ENCODE results near the gene RAB22A. TPM values are rescaled to one million over a fixed set of nuclear protein-coding genes. Genes with fewer than 3 reads are reported as not detected.

RAB22A gene
- total and polyA plus RNA-seq, 9 of the 15 experiments (the other 6 are each of a cell fraction or from before 2014, with no cell fraction given): 1.1 to 8.0 (median 6.7) TPM

DNA sequence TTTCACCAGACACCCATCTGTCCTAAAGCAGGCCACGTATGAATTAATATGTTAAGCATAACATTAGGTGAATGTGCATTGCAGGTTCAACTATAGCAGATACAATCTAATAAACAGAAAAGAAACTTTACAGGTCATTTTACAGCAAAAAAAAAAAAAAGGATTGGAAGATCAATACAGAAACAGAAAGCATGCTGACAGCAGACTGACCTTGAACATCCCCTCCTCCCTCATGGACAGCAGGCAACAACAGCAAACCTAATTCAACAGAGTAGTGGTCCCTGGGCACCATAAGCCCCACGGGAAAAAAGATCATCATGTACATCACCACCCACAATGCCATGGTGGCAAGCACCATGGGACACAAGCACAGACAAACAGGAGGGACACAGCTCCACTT lies 12.1 kb upstream of the RAB22A start (continued):
- TF ChIP-seq SRSF3 (IDR thresholded peaks at IDR 0.05; ENCODE audit: insufficient read depth, low read length): no peak
- no peak for TF ChIP-seq PCBP1 (IDR thresholded peaks at IDR 0.05; ENCODE audit: low read depth, low read length, poor library complexity, severe bottlenecking)
- TF ChIP-seq ZNF143 (CRISPR knock-in tag; IDR thresholded peaks at IDR 0.05): no peak
- TF ChIP-seq ZNF79 (CRISPR knock-in tag; IDR thresholded peaks at IDR 0.05; ENCODE audit: low read depth): no peak
- no peak for TF ChIP-seq ZNF232 (CRISPR knock-in tag; IDR thresholded peaks at IDR 0.05)
- TF ChIP-seq, protein P1, sequence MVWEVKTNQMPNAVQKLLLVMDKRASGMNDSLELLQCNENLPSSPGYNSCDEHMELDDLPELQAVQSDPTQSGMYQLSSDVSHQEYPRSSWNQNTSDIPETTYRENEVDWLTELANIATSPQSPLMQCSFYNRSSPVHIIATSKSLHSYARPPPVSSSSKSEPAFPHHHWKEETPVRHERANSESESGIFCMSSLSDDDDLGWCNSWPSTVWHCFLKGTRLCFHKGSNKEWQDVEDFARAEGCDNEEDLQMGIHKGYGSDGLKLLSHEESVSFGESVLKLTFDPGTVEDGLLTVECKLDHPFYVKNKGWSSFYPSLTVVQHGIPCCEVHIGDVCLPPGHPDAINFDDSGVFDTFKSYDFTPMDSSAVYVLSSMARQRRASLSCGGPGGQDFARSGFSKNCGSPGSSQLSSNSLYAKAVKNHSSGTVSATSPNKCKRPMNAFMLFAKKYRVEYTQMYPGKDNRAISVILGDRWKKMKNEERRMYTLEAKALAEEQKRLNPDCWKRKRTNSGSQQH (CRISPR knock-in tag; IDR thresholded peaks at IDR 0.05): no peak
- TF ChIP-seq KLF6 (CRISPR knock-in tag; IDR thresholded peaks at IDR 0.05; ENCODE audit: borderline replicate concordance): no peak
- no peak for TF ChIP-seq ETS2 (tag; IDR thresholded peaks at IDR 0.05; ENCODE audit: borderline replicate concordance, poor library complexity, severe bottlenecking)
- TF ChIP-seq ZNF445 (CRISPR knock-in tag; IDR thresholded peaks at IDR 0.05; ENCODE audit: low read depth): no peak

DNA sequence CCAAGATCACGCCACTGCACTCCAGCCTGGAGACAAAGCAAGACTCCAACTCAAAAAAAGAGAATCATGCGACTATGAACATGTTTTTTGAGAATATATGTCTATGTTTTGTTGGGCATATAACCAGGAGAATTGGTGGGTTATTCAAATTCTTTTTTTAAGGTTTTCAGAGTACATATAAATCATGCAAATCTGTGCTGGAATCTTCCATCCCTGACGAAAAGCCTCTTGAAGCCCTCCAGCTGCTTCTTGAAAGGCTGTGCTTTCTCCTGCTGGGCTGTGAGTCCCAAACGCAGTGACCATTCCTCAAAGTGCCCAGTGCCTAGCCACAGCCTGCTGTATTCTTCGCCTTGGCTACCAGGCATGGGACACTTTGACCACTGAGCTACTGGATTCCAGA lies 9.2 kb upstream of the RAB22A start:
- ATAC-seq: no peak
- Histone ChIP-seq H3K4me1 (replicated peaks in 1 of 2; ENCODE audit: control insufficient read depth in 2 of 2, insufficient read depth in 2 of 2, low read length in 2 of 2) (no peaks in the 10 kb centered on the region; a peak in 1 of 5 replicates), H3K9me3 (replicated peaks; ENCODE audit: control insufficient read depth, insufficient read depth, low read depth, low read length) (no peaks in the 10 kb centered on the region), H2AFZ (ENCODE audit: low read depth, low read length) (no peak overlapping the region), H4K20me1 (replicated peaks; ENCODE audit: control insufficient read depth, insufficient read depth, low read length) (peaks cover 3% of the 10 kb centered on the region; the same call in 1 of the 2 replicates), H3K9ac (ENCODE audit: insufficient read depth in 1 of 2, low read depth in 2 of 2, low read length in 2 of 2) (no peak overlapping the region), H3K27ac (ENCODE audit: extremely low read depth, low read depth, low read length) (no peak overlapping the region), H3K4me2 (ENCODE audit: insufficient read depth, low read length) (no peak overlapping the region), H3K36me3 (ENCODE audit: control insufficient read depth, insufficient read depth, low read length) (no peaks in the 10 kb centered on the region), H3K9me1 (ENCODE audit: control insufficient read depth, insufficient read depth, low read length) (no peaks in the 10 kb centered on the region), H3K79me2 (ENCODE audit: control insufficient read depth, insufficient read depth, low read length) (no peaks in the 10 kb centered on the region), H3K27me3 (ENCODE audit: control insufficient read depth in 2 of 2, insufficient read depth in 2 of 2, low read length in 2 of 2) (no peaks in the 10 kb centered on the region), H3K4me3 (no peak overlapping the region)
- BruUV-seq (replicated peaks): no TSS peak
- ChIA-PET CTCF (ENCODE audit: low intra/inter-chr PET ratio) (no interaction called here), POLR2A (interaction anchor here (1.6 kb wide), 1 partner anchor 10 kb away, joined by 6 read pairs; no protein-coding TSS in a partner anchor)
- no peak for DNase-seq (ENCODE audit: extremely low read depth in 1 of 4, low spot score in 3 of 4)
- FAIRE-seq: no peak
- 55% methylated on average over 5 of the region's 5 CpGs for WGBS (ENCODE audit: insufficient coverage, low coverage, missing lambda C conversion rate)
- in situ Hi-C loops (cut with MboI) (no loop called here), intact Hi-C loops (cut with micrococcal nuclease) (no loop called here)
- TF ChIP-seq SMARCC2 (IDR thresholded peaks at IDR 0.05; ENCODE audit: low read depth): no peak
- TF ChIP-seq, protein P2, sequence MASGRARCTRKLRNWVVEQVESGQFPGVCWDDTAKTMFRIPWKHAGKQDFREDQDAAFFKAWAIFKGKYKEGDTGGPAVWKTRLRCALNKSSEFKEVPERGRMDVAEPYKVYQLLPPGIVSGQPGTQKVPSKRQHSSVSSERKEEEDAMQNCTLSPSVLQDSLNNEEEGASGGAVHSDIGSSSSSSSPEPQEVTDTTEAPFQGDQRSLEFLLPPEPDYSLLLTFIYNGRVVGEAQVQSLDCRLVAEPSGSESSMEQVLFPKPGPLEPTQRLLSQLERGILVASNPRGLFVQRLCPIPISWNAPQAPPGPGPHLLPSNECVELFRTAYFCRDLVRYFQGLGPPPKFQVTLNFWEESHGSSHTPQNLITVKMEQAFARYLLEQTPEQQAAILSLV (tag; IDR thresholded peaks at IDR 0.05): no peak
- TF ChIP-seq RBFOX2 (IDR thresholded peaks at IDR 0.05; ENCODE audit: low read depth, low read length): no peak
- no peak for TF ChIP-seq PRMT5 (CRISPR knock-in tag; IDR thresholded peaks at IDR 0.05)
- no peak for TF ChIP-seq FOXM1 (IDR thresholded peaks at IDR 0.05; ENCODE audit: low read depth)
- TF ChIP-seq FOXM1 (CRISPR knock-in tag; IDR thresholded peaks at IDR 0.05; ENCODE audit: low read depth): no peak
- TF ChIP-seq HSF4 (CRISPR knock-in tag; IDR thresholded peaks at IDR 0.05; ENCODE audit: borderline replicate concordance): no peak
- TF ChIP-seq MTA1 (IDR thresholded peaks at IDR 0.05; ENCODE audit: borderline replicate concordance): no peak
- no peak for TF ChIP-seq EWSR1 (IDR thresholded peaks at IDR 0.05; ENCODE audit: borderline replicate concordance, low read depth, partially characterized antibody)
- TF ChIP-seq HMG20B (CRISPR knock-in tag; IDR thresholded peaks at IDR 0.05): no peak
- no peak for TF ChIP-seq HDAC2 (IDR thresholded peaks at IDR 0.05)
- no peak for TF ChIP-seq MIER1 (IDR thresholded peaks at IDR 0.05; ENCODE audit: low read depth)
